ENCODE results near the gene KIRREL3. TPM values are rescaled to one million over a fixed set of nuclear protein-coding genes. Genes with fewer than 3 reads are reported as not detected.

Gene KIRREL3
- total RNA-seq, 2 experiments from 2014 or later, result not detected

DNA sequence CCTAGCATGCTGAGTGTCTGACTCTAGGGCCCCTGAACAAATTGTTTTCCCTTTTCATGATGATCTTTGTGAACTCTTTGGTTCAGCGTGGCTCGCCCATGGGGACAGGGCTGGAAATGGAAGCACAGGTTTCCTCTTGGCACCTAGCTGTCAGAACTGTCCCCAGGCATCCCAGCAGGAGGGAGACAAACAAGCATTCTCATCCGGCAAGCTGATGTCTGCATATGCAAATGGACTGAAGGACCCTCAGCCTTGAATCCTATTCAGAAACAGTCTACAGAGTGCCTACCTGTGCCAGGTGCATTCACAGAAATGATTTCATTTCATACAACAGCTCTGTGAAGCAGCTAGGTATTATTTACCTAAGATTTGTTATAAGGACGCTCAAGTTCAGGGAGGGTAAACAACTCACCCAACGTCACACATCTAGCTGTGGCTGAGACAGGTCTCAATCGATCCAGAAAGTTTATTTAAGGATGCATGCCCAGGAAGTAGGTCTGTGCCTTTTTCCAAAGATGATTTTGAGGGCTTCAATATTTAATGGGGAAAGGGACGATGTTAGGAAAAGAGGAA lies 176.4 kb downstream of the KIRREL3 start:
- no peaks in the 10 kb centered on the region for H3K9me3 Mint-ChIP-seq (ENCODE audit: insufficient read depth)
- no peak overlapping the region for H3K27ac Mint-ChIP-seq
- DNase-seq (no peak), ATAC-seq (no peak)
- no peaks in the 10 kb centered on the region for H3K36me3 Mint-ChIP-seq (ENCODE audit: low read depth)
- CTCF ChIA-PET, result no interaction called here
- no peaks in the 10 kb centered on the region for H3K4me1 Mint-ChIP-seq (ENCODE audit: low read depth)
- POLR2A ChIA-PET, result no interaction called here
- peaks cover 3% of the 10 kb centered on the region for H3K27me3 Mint-ChIP-seq (ENCODE audit: low read depth)
- H3K4me3 Mint-ChIP-seq, result no peak overlapping the region

DNA sequence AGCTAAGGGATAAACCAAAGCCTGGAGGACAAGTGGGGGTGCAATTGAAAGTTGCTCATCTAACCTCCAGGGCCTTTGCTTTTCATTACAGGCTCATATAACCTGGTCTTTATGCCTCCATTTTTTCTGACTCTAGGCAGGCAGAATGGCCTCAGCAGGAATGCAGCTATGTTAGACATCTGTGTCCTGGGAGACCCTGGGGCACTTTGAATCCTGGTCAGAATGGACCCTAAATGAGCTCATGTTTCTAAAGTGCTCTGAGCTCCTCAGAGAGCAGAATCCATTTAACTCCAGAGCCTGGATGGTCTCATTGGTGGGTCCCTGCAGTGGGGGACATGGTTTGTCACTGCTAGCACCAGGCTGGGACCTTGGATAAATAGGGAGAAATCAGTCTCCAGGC lies 177.3 kb downstream of the KIRREL3 start:
- DNase-seq, result no peak
- CTCF ChIA-PET, result no interaction called here
- Mint-ChIP-seq H3K4me1 (ENCODE audit: low read depth) (no peaks in the 10 kb centered on the region), H3K9me3 (ENCODE audit: insufficient read depth) (no peaks in the 10 kb centered on the region), H3K27me3 (ENCODE audit: low read depth) (peaks cover 3% of the 10 kb centered on the region), H3K27ac (no peak overlapping the region), H3K4me3 (no peak overlapping the region), H3K36me3 (ENCODE audit: low read depth) (no peaks in the 10 kb centered on the region)
- POLR2A ChIA-PET, result no interaction called here
- no peak for ATAC-seq

DNA sequence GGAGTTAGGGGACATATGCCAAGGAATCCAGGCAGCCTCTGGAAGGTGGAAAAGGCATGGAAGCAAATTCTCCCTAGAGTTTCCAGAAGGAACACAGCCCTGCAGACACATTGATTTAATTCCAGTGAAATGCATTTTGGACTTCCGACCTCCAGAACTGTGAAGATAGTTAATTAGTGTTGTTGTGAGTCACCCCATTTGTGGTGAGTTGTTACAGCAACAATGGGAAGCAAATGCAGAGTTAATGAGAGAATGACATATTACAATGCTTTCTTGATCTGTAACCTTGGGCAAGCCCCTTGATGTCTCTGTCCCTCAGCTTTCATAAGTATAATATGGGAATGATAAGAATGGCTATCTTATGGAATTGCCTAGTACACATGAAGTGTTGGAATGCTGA lies 178.7 kb downstream of the KIRREL3 start:
- no peaks in the 10 kb centered on the region for H3K9me3 Mint-ChIP-seq (ENCODE audit: insufficient read depth)
- H3K4me1 Mint-ChIP-seq (ENCODE audit: low read depth), result no peaks in the 10 kb centered on the region
- peaks cover 3% of the 10 kb centered on the region for H3K27me3 Mint-ChIP-seq (ENCODE audit: low read depth)
- ATAC-seq, result no peak
- ChIA-PET CTCF (no interaction called here), POLR2A (no interaction called here)
- no peak overlapping the region for H3K27ac Mint-ChIP-seq
- no peak overlapping the region for H3K4me3 Mint-ChIP-seq
- no peaks in the 10 kb centered on the region for H3K36me3 Mint-ChIP-seq (ENCODE audit: low read depth)
- DNase-seq, result no peak

DNA sequence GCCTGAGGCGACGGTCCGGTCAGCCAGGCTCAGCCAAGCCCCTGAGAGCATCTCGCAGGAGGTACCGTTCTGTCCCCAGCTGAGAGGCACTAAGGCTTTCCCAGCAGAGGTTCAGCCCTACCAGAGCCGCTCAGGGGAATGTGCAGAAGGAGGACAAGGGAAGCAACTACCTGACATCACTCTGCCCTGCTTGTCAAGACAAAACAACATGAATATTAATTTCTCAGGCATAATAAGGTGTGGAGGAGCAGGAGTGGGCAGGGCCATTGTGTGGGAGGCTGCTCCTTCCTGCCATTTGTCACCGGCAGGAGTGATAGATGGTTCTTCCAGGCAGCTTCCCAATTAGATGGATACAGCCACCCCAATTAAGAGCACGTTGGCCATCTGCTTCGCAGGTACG lies 181.4 kb downstream of the KIRREL3 start:
- Mint-ChIP-seq H3K27ac (no peak overlapping the region), H3K27me3 (ENCODE audit: low read depth) (peaks cover 2% of the 10 kb centered on the region), H3K4me1 (ENCODE audit: low read depth) (no peaks in the 10 kb centered on the region), H3K9me3 (ENCODE audit: insufficient read depth) (no peaks in the 10 kb centered on the region), H3K36me3 (ENCODE audit: low read depth) (no peaks in the 10 kb centered on the region), H3K4me3 (no peak overlapping the region)
- POLR2A ChIA-PET, result no interaction called here
- DNase-seq, result no peak
- CTCF ChIA-PET, result no interaction called here
- no peak for ATAC-seq

DNA sequence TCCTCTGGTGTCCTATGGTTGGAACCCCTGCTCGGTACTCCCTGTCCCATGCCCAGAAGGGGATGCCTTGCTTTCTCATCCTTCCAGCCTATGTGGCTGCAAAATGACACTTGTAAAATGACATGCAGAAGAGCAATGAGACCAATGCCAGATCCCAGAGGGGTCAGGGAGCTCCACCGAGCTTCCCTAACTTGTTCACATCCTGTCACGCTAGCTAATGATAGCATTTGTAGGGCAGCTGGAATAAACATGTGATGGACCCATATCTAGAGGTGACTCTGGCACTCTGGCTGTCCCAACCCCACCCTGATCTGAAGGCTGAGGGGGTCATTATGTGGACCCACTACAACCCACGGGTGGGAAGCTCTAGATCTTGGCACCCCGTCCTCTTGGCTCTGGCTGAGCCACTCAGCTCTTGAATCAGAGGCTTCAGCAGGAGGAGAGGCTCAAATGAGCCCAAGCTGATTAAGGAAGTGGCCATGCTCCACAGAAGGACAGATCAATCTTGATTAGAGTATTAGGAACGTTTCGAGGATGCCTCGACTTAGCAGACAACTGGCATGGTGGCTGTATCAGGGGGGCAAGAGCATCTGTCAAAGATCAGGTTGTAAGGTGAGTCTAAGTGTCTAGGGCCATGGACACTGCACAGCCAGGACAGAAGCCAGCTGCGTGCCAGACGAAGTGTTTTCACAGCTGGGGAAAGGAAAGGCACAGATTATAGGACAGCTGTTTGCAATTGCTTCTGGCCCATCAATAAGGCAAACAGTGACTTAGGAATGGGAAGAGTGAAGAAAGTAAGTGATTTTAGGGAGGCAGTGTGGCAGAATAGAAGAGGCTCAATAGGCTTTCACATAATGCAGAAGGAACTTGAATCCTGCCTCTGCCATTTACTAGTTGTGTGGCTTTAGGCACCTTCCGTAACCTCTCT lies 182.8 kb downstream of the KIRREL3 start:
- DNase-seq (no peak), ATAC-seq (no peak)
- no peaks in the 10 kb centered on the region for H3K9me3 Mint-ChIP-seq (ENCODE audit: insufficient read depth)
- H3K36me3 Mint-ChIP-seq (ENCODE audit: low read depth), result no peaks in the 10 kb centered on the region
- no peaks in the 10 kb centered on the region for H3K4me1 Mint-ChIP-seq (ENCODE audit: low read depth)
- no peak overlapping the region for H3K27ac Mint-ChIP-seq
- CTCF ChIA-PET, result no interaction called here
- H3K27me3 Mint-ChIP-seq (ENCODE audit: low read depth), result peaks cover 2% of the 10 kb centered on the region
- no peak overlapping the region for H3K4me3 Mint-ChIP-seq
- POLR2A ChIA-PET, result no interaction called here

DNA sequence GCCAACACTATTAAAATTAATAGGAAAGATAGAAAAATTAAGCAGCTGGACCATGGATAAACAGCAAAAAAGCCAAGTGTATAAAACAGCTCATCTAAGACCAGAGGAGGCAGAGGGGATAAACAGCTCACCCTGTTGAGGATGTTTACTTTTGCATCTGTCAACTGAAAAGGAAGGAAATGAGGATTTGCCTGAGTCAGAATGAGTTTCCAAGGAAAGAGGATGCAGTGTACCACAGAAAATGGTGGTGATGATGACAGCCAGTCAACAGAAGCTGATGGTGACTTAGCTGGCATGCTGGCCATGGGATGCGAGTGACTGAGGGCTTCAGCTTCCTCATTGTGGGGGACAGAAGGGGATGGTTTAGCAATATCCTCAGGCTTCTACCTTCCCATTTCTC lies 183.5 kb downstream of the KIRREL3 start:
- peaks cover 2% of the 10 kb centered on the region for H3K27me3 Mint-ChIP-seq (ENCODE audit: low read depth)
- POLR2A ChIA-PET, result no interaction called here
- ATAC-seq (no peak), DNase-seq (no peak)
- no peaks in the 10 kb centered on the region for H3K4me1 Mint-ChIP-seq (ENCODE audit: low read depth)
- no peaks in the 10 kb centered on the region for H3K9me3 Mint-ChIP-seq (ENCODE audit: insufficient read depth)
- no peak overlapping the region for H3K4me3 Mint-ChIP-seq
- no peak overlapping the region for H3K27ac Mint-ChIP-seq
- no peaks in the 10 kb centered on the region for H3K36me3 Mint-ChIP-seq (ENCODE audit: low read depth)
- CTCF ChIA-PET, result no interaction called here

DNA sequence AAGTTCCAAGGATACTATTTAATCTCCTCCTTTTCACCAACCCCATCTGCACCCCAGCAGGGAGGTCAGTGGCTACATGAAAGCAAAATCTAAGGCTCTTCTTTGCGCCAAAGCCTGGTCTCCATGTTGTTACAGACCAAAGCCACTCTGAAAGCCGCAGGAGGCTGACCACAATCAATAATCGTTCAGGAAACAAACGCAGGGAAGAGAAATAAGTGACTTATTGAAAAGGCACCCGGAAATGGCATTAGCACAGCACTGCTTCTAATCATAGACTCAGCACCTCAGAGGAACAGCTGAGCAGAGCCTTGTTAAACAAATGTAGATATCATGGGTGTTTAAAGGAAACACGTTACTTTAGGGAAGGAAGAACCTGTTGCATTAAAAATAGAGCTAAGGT lies 183.9 kb downstream of the KIRREL3 start:
- Mint-ChIP-seq H3K36me3 (ENCODE audit: low read depth) (no peaks in the 10 kb centered on the region), H3K27me3 (ENCODE audit: low read depth) (peaks cover 2% of the 10 kb centered on the region), H3K4me1 (ENCODE audit: low read depth) (no peaks in the 10 kb centered on the region), H3K9me3 (ENCODE audit: insufficient read depth) (no peaks in the 10 kb centered on the region), H3K27ac (no peak overlapping the region), H3K4me3 (no peak overlapping the region)
- ChIA-PET CTCF (no interaction called here), POLR2A (no interaction called here)
- no peak for DNase-seq
- no peak for ATAC-seq

DNA sequence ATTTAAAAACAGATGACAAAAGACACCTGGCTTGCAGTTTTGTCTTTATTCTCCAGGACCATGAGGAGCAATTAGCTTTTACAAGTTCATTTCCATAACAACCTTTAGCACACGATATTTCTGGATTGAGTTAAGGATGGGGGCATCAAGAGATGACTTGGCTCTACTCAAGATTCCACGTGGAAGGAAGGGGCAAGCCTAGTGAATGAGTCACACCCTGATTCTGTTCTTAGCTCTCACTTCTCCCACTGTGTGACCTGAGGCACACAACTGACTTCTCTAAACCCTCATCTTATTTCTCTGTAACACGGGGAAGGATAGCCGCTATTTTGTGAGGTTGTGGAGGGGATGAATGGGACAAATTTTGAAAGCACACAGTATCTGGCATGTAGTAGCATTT lies 185.5 kb downstream of the KIRREL3 start:
- no peak overlapping the region for H3K4me3 Mint-ChIP-seq
- no peak for ATAC-seq
- H3K27ac Mint-ChIP-seq, result no peak overlapping the region

DNA sequence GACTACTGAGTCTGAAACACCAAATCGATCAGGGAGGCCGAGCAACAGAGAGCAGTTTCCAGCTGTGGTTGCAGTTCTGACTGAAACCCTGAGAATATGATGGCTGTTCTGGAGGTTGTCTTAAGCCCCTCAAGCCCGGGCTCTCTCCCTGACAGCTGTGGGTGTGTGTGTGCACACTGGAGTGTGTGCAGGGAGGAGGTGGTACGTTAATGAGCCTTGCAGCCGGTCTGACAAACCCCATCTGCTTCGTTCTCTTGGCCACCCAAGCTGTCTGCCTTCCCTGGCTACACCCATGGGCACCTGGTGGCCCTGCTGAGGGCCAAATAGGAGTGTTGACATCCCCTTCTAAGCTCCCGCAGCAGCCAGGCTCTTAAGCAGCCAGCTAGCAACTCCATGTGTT lies 189.8 kb downstream of the KIRREL3 start:
- ChIA-PET CTCF (no interaction called here), POLR2A (no interaction called here)
- H3K4me3 Mint-ChIP-seq, result no peak overlapping the region
- H3K27ac Mint-ChIP-seq, result no peak overlapping the region
- ATAC-seq (no peak), DNase-seq (no peak)
- no peaks in the 10 kb centered on the region for H3K36me3 Mint-ChIP-seq (ENCODE audit: low read depth)
- peaks cover 2% of the 10 kb centered on the region for H3K27me3 Mint-ChIP-seq (ENCODE audit: low read depth)
- H3K4me1 Mint-ChIP-seq (ENCODE audit: low read depth), result no peaks in the 10 kb centered on the region
- no peaks in the 10 kb centered on the region for H3K9me3 Mint-ChIP-seq (ENCODE audit: insufficient read depth)

More for the DNA sequence above, 185.5 kb downstream of the KIRREL3 start:
- H3K4me1 Mint-ChIP-seq (ENCODE audit: low read depth), result no peaks in the 10 kb centered on the region
- DNase-seq, result no peak
- H3K27me3 Mint-ChIP-seq (ENCODE audit: low read depth), result peaks cover 2% of the 10 kb centered on the region
- no peaks in the 10 kb centered on the region for H3K9me3 Mint-ChIP-seq (ENCODE audit: insufficient read depth)
- ChIA-PET POLR2A (no interaction called here), CTCF (no interaction called here)
- no peaks in the 10 kb centered on the region for H3K36me3 Mint-ChIP-seq (ENCODE audit: low read depth)

DNA sequence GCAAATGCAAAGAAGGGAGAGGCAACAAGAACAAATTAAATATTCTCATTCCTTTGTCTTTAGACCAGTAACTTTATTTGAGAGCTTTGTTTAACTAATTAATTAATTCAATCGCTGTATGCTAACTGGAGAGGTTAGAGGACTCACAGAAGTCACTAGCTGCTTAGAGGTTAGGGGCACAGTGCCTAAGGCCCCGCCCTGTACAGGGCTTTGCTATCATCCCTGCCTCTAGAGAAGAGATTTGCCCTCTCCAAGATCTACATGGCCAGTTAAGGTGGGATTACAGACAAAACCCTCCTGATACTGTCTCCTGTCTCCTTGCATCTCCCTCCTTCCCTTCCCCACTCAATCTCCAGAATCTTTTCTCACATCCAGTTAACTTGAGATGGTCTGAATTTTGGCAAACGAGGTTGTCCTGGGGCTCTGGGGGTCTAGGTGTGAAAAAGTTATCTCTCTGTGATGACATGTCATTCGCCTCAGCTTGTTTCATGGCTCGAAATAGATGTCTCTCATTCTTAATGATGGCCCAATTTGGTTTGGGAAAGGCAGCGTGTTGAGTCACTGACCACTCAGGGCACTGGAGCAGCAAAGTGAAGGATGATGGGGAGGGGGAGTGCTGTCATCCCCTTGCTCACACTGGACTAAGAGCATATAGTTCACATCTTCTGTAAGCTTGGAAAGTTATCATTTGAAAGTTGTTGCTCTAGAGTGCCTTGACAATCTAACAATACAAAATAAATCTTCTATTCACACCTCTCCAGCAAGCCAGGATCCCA lies 190.9 kb downstream of the KIRREL3 start:
- POLR2A ChIA-PET, result no interaction called here
- Mint-ChIP-seq H3K27ac (no peak overlapping the region), H3K36me3 (ENCODE audit: low read depth) (no peaks in the 10 kb centered on the region), H3K4me3 (no peak overlapping the region), H3K4me1 (ENCODE audit: low read depth) (no peaks in the 10 kb centered on the region), H3K27me3 (ENCODE audit: low read depth) (no peaks in the 10 kb centered on the region), H3K9me3 (ENCODE audit: insufficient read depth) (no peaks in the 10 kb centered on the region)
- ATAC-seq, result no peak
- CTCF ChIA-PET, result no interaction called here
- DNase-seq, result no peak

DNA sequence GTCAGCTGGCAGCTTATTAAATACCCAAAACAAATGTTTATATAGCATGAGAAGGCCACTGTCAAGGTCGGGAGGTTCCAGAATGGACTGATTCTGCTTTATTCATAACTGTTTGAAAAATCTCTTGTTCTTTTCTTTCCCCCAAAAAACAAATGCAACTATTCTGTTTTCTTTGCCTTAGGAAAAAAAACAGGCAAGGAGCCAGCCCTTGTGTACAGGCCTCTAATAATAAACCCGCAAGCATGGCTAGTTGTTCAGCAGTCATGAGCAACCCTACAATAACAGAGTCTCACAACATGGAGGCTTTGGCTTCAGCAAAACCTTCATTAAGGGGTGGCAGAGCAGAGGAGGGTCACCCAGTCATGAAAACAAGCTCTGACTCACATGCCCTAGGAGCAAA lies 191.7 kb downstream of the KIRREL3 start:
- H3K9me3 Mint-ChIP-seq (ENCODE audit: insufficient read depth), result no peaks in the 10 kb centered on the region
- no peaks in the 10 kb centered on the region for H3K27me3 Mint-ChIP-seq (ENCODE audit: low read depth)
- ChIA-PET POLR2A (no interaction called here), CTCF (no interaction called here)
- H3K4me3 Mint-ChIP-seq, result no peak overlapping the region
- no peak overlapping the region for H3K27ac Mint-ChIP-seq
- DNase-seq, result no peak
- H3K4me1 Mint-ChIP-seq (ENCODE audit: low read depth), result no peaks in the 10 kb centered on the region
- ATAC-seq, result no peak
- H3K36me3 Mint-ChIP-seq (ENCODE audit: low read depth), result no peaks in the 10 kb centered on the region

DNA sequence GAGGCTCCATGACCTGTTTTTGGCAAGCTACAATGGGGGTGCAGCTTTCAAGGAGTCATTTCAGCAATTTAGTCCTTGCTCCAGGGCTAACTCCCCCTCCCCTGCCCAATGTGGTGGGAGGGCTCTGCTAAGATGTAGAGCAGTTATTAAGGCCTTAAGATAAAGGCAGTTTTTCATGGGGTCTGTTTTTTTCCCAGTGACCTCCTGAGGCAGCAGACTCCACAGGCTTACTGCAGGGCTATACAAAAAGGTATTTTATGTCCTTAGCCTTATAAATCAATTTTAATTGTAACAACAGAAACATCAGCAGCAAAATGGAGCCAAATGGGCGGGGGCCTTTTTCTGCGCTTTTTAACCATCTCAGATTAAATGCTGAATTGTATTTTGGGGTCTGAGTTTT lies 192.3 kb downstream of the KIRREL3 start:
- Mint-ChIP-seq H3K36me3 (ENCODE audit: low read depth) (no peaks in the 10 kb centered on the region), H3K27me3 (ENCODE audit: low read depth) (no peaks in the 10 kb centered on the region), H3K9me3 (ENCODE audit: insufficient read depth) (no peaks in the 10 kb centered on the region), H3K27ac (no peak overlapping the region), H3K4me1 (ENCODE audit: low read depth) (no peaks in the 10 kb centered on the region), H3K4me3 (no peak overlapping the region)
- no peak for DNase-seq
- ChIA-PET POLR2A (no interaction called here), CTCF (no interaction called here)
- ATAC-seq, result no peak

Measured in activated CD8-positive, alpha-beta T cell treated with anti-CD3 and anti-CD28 coated beads, Interleukin-2, amount 10 ng/mL, durations not matched to agents 7 days and 5 days (primary cell).